Activated T-cell treated with anti-CD3 and anti-CD28 coated beads, Interleukin-2, amount 50 U/mL, for 4 hours (primary cell): Measurements from ENCODE around the gene TSC22D4. TPM values are rescaled to one million over a fixed set of nuclear protein-coding genes. Genes with fewer than 3 reads are reported as not detected.
"Not testable (repeated sequence)": the region's sequence is repeated elsewhere in the genome, so short reads cannot be mapped to it uniquely, and the experiment has no call there.

Source experiments
- ATAC-seq, 2 donors: fragments of 200-7000 bp; cut with Tn5 transposase; one replicate each; pipeline ENCODE4 v1.10.0; 2021
- DNase-seq: peaks from one replicate; pipeline ENCODE4 v3.0.0-alpha.2; 2020
- H3K27me3 Mint-ChIP-seq: one replicate; pipeline ENCODE4 v1.8.0; 2021; ENCODE audit warnings: low read depth, mixed read lengths
- H3K36me3 Mint-ChIP-seq: one replicate; pipeline ENCODE4 v1.8.0; 2022; ENCODE audit warnings: mixed read lengths; ENCODE audit not compliant: insufficient read depth
- H3K4me1 Mint-ChIP-seq: one replicate; pipeline ENCODE4 v1.8.0; 2021; ENCODE audit warnings: low read depth, mixed read lengths
- H3K4me3 Mint-ChIP-seq: one replicate; pipeline ENCODE4 v1.8.0; 2021; ENCODE audit warnings: mild to moderate bottlenecking, moderate library complexity, mixed read lengths
- H3K9me3 Mint-ChIP-seq: one replicate; pipeline ENCODE4 v1.8.0; 2021; ENCODE audit warnings: mixed read lengths
- total RNA-seq, 3 donors: library from RNA; stranded (reverse); gene quantifications; one replicate each; pipeline ENCODE4 v1.2.1, GENCODE V29; 2021

Gene TSC22D4
- 10 to 100 TPM; 65.4 to 81.9 (median 81.5) TPM for total RNA-seq

GRCh38 chr7:100478958-100479660, at the start of gene TSC22D4:
Gene TSC22D4, minus strand, starts transcription at chr7:100479214. Its CDS starts 1,176 bp downstream, at chr7:100478038.
- H3K4me3 Mint-ChIP-seq, result peak within 1 kb of the TSS; percentile 92
- H3K36me3 Mint-ChIP-seq, result no peaks in the 10 kb centered on the region
- no peaks in the 10 kb centered on the region for H3K27me3 Mint-ChIP-seq
- peaks cover 37% of the 10 kb centered on the region for H3K4me1 Mint-ChIP-seq
- peak; percentile 87 for DNase-seq
- no peaks in the 10 kb centered on the region for H3K9me3 Mint-ChIP-seq
- ATAC-seq, result peak; percentile 77

- not testable (repeated sequence) for H3K9me3 Mint-ChIP-seq, H3K4me3 Mint-ChIP-seq, H3K36me3 Mint-ChIP-seq, DNase-seq, H3K27me3 Mint-ChIP-seq, ATAC-seq, H3K4me1 Mint-ChIP-seq
These were observed 49.3 kb upstream of the TSC22D4 start for GRCh38 chr7:100528108-100528866.

- not testable (repeated sequence) for DNase-seq, H3K27me3 Mint-ChIP-seq, ATAC-seq, H3K9me3 Mint-ChIP-seq, H3K4me3 Mint-ChIP-seq, H3K4me1 Mint-ChIP-seq, H3K36me3 Mint-ChIP-seq
These were observed 44.2 kb upstream of the TSC22D4 start for GRCh38 chr7:100523192-100523591.

DNA sequence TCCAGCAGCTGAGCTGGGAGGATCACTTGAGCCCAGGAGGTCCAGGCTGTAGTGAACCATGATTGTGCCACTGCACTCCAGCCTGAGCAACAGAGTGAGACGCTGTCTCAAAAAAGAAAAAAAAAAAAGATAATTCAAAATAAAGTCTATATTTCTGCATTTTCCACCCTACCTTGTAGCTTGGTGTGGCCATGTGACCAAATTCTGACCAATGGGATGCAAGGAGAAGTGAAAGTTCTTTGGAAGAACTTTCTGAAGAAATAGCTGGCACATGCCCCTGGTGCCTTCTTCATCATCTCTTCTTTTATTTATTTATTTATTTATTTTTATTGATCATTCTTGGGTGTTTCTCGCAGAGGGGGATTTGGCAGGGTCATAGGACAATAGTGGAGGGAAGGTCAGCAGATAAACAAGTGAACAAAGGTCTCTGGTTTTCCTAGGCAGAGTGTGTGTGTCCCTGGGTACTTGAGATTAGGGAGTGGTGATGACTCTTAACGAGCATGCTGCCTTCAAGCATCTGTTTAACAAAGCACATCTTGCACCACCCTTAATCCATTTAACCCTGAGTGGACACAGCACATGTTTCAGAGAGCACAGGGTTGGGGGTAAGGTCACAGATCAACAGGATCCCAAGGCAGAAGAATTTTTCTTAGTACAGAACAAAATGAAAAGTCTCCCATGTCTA, 43.0 kb upstream of the TSC22D4 start:
- H3K4me1 Mint-ChIP-seq, H3K4me3 Mint-ChIP-seq, DNase-seq, H3K27me3 Mint-ChIP-seq, H3K36me3 Mint-ChIP-seq, H3K9me3 Mint-ChIP-seq, ATAC-seq: not testable (repeated sequence)

- DNase-seq (no peak), ATAC-seq (no peak)
- no peaks in the 10 kb centered on the region for H3K27me3 Mint-ChIP-seq
- peaks cover 14% of the 10 kb centered on the region for H3K4me1 Mint-ChIP-seq
- H3K36me3 Mint-ChIP-seq, result no peaks in the 10 kb centered on the region
- no peaks in the 10 kb centered on the region for H3K9me3 Mint-ChIP-seq
- no peak overlapping the region for H3K4me3 Mint-ChIP-seq
These were observed 42.1 kb upstream of the TSC22D4 start for GRCh38 chr7:100521076-100521475.

GRCh38 chr7:100520138-100520537, 41.1 kb upstream of the TSC22D4 start:
- ATAC-seq (no peak), DNase-seq (no peak)
- Mint-ChIP-seq H3K4me1 (peaks cover 24% of the 10 kb centered on the region), H3K36me3 (no peaks in the 10 kb centered on the region), H3K4me3 (no peak overlapping the region), H3K27me3 (no peaks in the 10 kb centered on the region), H3K9me3 (no peaks in the 10 kb centered on the region)

- H3K36me3 Mint-ChIP-seq, result no peaks in the 10 kb centered on the region
- ATAC-seq (no peak), DNase-seq (no peak)
- H3K27me3 Mint-ChIP-seq, result no peaks in the 10 kb centered on the region
- peaks cover 27% of the 10 kb centered on the region for H3K4me1 Mint-ChIP-seq
- no peak overlapping the region for H3K4me3 Mint-ChIP-seq
- no peaks in the 10 kb centered on the region for H3K9me3 Mint-ChIP-seq
These were observed 40.6 kb upstream of the TSC22D4 start for GRCh38 chr7:100519580-100519979.

DNA sequence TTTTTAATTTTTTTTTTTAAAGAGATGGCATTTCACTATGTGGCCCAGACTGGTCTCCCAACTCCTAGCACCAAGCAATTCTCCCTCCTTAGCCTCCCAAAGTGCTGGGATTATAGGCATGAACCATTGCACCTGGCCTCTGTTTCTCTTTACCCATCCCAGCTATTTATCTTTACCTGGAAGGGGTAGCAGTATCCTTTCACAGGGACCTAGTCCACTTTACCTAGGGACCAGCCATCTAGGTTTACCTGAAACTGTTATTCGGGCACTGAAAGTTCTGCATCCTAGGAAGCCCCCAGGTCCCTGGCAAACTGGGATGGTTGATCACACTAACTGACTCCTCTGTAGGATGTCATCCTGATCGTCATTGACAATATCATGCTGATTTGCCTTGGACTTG, 38.3 kb upstream of the TSC22D4 start:
- Mint-ChIP-seq H3K4me1 (peaks cover 28% of the 10 kb centered on the region), H3K4me3 (no peak overlapping the region), H3K27me3 (no peaks in the 10 kb centered on the region), H3K36me3 (no peaks in the 10 kb centered on the region), H3K9me3 (no peaks in the 10 kb centered on the region)
- DNase-seq (no peak), ATAC-seq (no peak)

DNA sequence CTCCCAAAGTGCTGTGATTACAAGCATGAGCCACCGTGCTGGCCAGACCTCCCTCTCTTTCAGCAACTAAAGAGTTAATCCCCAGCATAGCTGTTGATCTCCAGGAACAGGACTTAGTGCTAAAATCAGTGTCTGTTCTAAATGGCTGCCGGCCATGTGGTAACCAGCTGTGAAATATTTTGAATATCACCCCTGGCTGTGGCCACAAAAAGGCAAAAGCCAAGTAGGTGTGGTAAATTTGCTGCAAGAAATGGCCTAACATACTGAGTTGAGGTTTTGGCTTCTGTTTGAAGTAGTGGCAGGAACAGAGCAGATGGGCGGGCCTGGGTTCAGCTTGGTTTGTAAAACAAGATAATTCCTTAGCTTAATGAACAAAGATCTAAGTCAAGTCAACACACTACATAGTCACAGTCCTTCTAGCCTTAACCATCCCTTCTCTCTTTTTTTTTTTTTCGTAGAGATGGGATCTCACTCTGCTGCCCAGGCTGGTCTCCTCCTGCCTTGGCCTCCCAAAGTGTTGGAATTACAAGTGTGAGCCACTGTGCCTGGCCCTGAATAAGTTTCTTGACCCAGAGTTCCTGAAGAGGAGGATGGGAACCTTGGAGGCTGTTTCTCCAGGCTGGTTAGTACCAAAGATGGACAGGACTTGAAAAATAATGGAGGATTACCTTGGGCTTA, 37.3 kb upstream of the TSC22D4 start:
- DNase-seq, result peak; percentile 14
- H3K9me3 Mint-ChIP-seq, result no peaks in the 10 kb centered on the region
- H3K4me3 Mint-ChIP-seq, result no peak overlapping the region
- H3K27me3 Mint-ChIP-seq, result no peaks in the 10 kb centered on the region
- H3K36me3 Mint-ChIP-seq, result no peaks in the 10 kb centered on the region
- peak; percentile 28 to 46 for ATAC-seq
- H3K4me1 Mint-ChIP-seq, result peaks cover 28% of the 10 kb centered on the region

GRCh38 chr7:100515072-100515532, 36.1 kb upstream of the TSC22D4 start:
- H3K36me3 Mint-ChIP-seq, result no peaks in the 10 kb centered on the region
- no peaks in the 10 kb centered on the region for H3K9me3 Mint-ChIP-seq
- no peaks in the 10 kb centered on the region for H3K27me3 Mint-ChIP-seq
- DNase-seq (no peak), ATAC-seq (no peak)
- H3K4me1 Mint-ChIP-seq, result peaks cover 28% of the 10 kb centered on the region
- H3K4me3 Mint-ChIP-seq, result no peak overlapping the region

DNA sequence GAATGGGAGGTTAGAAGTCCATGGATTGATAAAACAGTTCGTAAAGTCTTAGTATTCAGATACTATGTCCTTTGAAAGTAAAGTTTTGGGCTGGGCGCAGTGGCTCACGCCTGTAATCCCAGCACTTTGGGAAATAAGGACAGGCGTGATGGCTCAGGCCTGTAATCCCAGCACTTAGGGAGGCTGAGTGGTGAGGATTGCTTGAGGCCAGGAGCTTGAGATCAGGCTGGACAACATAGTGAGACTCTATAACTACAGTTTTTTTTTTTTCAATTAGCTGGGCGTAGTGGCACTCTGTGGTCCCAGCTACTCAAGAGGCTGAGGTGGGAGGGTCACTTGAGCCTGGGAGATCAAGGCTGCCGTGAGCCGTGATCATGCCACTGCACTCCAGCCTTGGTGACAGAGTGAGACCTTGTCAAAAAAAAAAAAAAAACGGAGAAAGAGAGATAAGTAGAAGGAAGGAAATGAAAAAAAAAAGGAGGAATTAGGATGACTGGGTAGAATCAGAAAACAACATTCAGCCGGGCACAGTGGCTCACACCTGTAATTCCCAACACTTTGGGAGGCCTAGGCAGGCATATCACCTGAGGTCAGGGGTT, 34.3 kb upstream of the TSC22D4 start:
- Mint-ChIP-seq H3K4me3 (no peak overlapping the region), H3K36me3 (no peaks in the 10 kb centered on the region), H3K4me1 (peaks cover 28% of the 10 kb centered on the region), H3K9me3 (no peaks in the 10 kb centered on the region), H3K27me3 (no peaks in the 10 kb centered on the region)
- no peak for DNase-seq
- ATAC-seq, result no peak

GRCh38 chr7:100510437-100511239, 31.6 kb upstream of the TSC22D4 start:
- Mint-ChIP-seq H3K9me3 (no peaks in the 10 kb centered on the region), H3K4me1 (peaks cover 10% of the 10 kb centered on the region), H3K36me3 (no peaks in the 10 kb centered on the region), H3K27me3 (no peaks in the 10 kb centered on the region), H3K4me3 (no peak overlapping the region)
- ATAC-seq (no peak), DNase-seq (no peak)

DNA sequence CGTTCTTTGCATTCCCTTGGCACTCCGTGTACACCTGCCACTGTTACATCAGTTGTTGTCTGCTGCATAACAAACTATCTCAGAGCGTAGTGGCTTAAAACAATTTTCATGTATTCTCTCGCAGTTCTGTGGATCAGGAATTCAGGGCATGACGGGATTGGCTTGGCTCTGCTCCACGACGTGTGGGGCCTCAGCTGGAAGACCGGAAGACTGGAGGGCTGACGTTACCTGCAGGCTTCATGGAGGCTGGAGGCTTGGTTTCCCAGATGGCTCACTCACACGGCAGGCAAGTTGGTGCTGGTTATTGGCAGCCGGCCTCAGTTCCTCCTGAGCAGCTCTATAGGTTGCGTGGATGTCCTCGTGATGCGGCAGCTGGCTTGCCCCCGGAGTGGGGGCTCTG, 30.2 kb upstream of the TSC22D4 start:
- DNase-seq, result no peak
- peaks cover 1% of the 10 kb centered on the region for H3K4me1 Mint-ChIP-seq

More for the DNA sequence above, 30.2 kb upstream of the TSC22D4 start:
- H3K36me3 Mint-ChIP-seq, result no peaks in the 10 kb centered on the region
- no peaks in the 10 kb centered on the region for H3K27me3 Mint-ChIP-seq
- no peak for ATAC-seq
- no peak overlapping the region for H3K4me3 Mint-ChIP-seq
- no peaks in the 10 kb centered on the region for H3K9me3 Mint-ChIP-seq
